HepG2 (cell line): ENCODE results near the gene PAPSS2. TPM values are rescaled to one million over a fixed set of nuclear protein-coding genes. Genes with fewer than 3 reads are reported as not detected.

Source experiments
- ATAC-seq: fragments of 200-7000 bp; cut with Tn5 transposase; 3 replicates; pipeline ENCODE4 v1.9.1; 2020; ENCODE audit warnings: mild to moderate bottlenecking, moderate library complexity
- BruUV-seq: library from RNA; stranded (reverse); fragments of 400-500 nt; replicated peaks from 2 replicates; lab custom pipeline; 2021; lab: Mats Ljungman, UMichigan
- CTCF ChIA-PET: fragments of 300-600 bp; formaldehyde crosslinking; extraction: SDS; loops from one replicate; lab custom pipeline; 2021; ENCODE audit warnings: low total read pairs, inconsistent platforms, low intra/inter-chr PET ratio; lab: Yijun Ruan, JAX
- POLR2A ChIA-PET: fragments of 350-600 bp; sonication (Branson Sonifier 250); formaldehyde crosslinking; loops from one replicate; lab custom pipeline; 2020; ENCODE audit warnings: antibody characterized with exemption, inconsistent platforms; lab: Yijun Ruan, JAX
- DNase-seq: peaks from one replicate; pipeline ENCODE4 v3.0.0-alpha.2; 2015; ENCODE audit warnings: low spot score
- FAIRE-seq: peaks from 3 replicates; lab custom pipeline; 2011; peaks lifted over from hg19 to GRCh38; lab: Jason Lieb, UNC
- H2AFZ ChIP-seq: one replicate; pipeline ENCODE4 v1.6.1; 2011; ENCODE audit warnings: low read length, inconsistent platforms
- H3K27ac ChIP-seq: fragments of 300-600 bp; 3 replicates; pipeline ENCODE4 v1.8.0; 2011; ENCODE audit warnings: mixed run types, mild to moderate bottlenecking, mixed read lengths, low read length, inconsistent platforms; ENCODE audit not compliant: insufficient read depth; ENCODE audit errors: extremely low read length
- H3K27me3 ChIP-seq, 2 experiments: fragments of 200-600 bp in 1 of 2; 2 replicates in 1 of 2; 3 replicates in 1 of 2; pipeline versions ENCODE4 v1.6.0 to v1.8.0; 2011; ENCODE audit warnings: low read length in 2 of 2, mild to moderate bottlenecking in 2 of 2, moderate library complexity in 2 of 2, inconsistent platforms in 1 of 2; ENCODE audit not compliant: insufficient read depth in 2 of 2, control insufficient read depth in 1 of 2
- H3K36me3 ChIP-seq, 2 experiments: fragments of 200-600 bp in 1 of 2; replicated peaks in 1 of 2; 2 replicates in 1 of 2; 3 replicates in 1 of 2; pipeline versions ENCODE4 v1.5.1 to v1.8.0; 2011; ENCODE audit warnings: low read length in 2 of 2, inconsistent platforms in 1 of 2; ENCODE audit not compliant: insufficient read depth in 2 of 2, control insufficient read depth in 1 of 2
- H3K4me1 ChIP-seq: 2 replicates; pipeline ENCODE4 v1.5.1; 2012; ENCODE audit warnings: low read length, inconsistent platforms; ENCODE audit not compliant: insufficient read depth
- H3K4me2 ChIP-seq: 2 replicates; pipeline ENCODE4 v1.6.0; 2011; ENCODE audit warnings: low read depth, low read length, inconsistent platforms
- H3K4me3 ChIP-seq, 3 experiments: fragments of 200-600 bp in 1 of 3; sonication (generic), shearing (Covaris generic) in 1 of 3; replicated peaks in 1 of 3; 2 replicates each; pipeline ENCODE4 v1.5.1; 2011 to 2016; ENCODE audit warnings: low read length in 3 of 3, inconsistent platforms in 2 of 3, low read depth in 2 of 3, mild to moderate bottlenecking in 2 of 3, control low read depth in 1 of 3, mixed read lengths in 1 of 3; ENCODE audit not compliant: insufficient read depth in 1 of 3
- H3K79me2 ChIP-seq: one replicate; pipeline ENCODE4 v1.6.1; 2011; ENCODE audit warnings: low read length, inconsistent platforms; ENCODE audit not compliant: insufficient read depth
- H3K9ac ChIP-seq: 2 replicates; pipeline ENCODE4 v1.6.0; 2011; ENCODE audit warnings: mild to moderate bottlenecking, low read depth, low read length, inconsistent platforms; ENCODE audit not compliant: insufficient read depth
- H3K9me3 ChIP-seq: 2 replicates; pipeline ENCODE4 v1.5.1; 2012; ENCODE audit warnings: mild to moderate bottlenecking, low read length
- H4K20me1 ChIP-seq: 2 replicates; pipeline ENCODE4 v1.6.0; 2011; ENCODE audit warnings: inconsistent platforms, mild to moderate bottlenecking, low read length, moderate library complexity; ENCODE audit not compliant: insufficient read depth
- CBFB ChIP-seq: sonication (generic); formaldehyde crosslinking; IDR thresholded peaks from 2 replicates; pipeline ENCODE4 v1.4.0; 2020; ENCODE audit warnings: missing genetic modification reagents
- ETV6 ChIP-seq: sonication (generic); formaldehyde crosslinking; conservative IDR thresholded peaks from 2 replicates; pipeline ENCODE4 v1.4.0; 2020; ENCODE audit warnings: missing genetic modification reagents
- TOE1 ChIP-seq: sonication (generic); formaldehyde crosslinking; IDR thresholded peaks from 2 replicates; pipeline ENCODE4 v1.4.0; 2020; ENCODE audit warnings: mild to moderate bottlenecking, missing genetic modification reagents
- YY1 ChIP-seq: IDR thresholded peaks from 2 replicates; pipeline ENCODE4 v1.6.1; 2011; ENCODE audit warnings: low read length, low read depth, moderate library complexity, mild to moderate bottlenecking; ENCODE audit not compliant: insufficient read depth, insufficient replicate concordance
- ZNF224 ChIP-seq: sonication (generic); formaldehyde crosslinking; IDR thresholded peaks from 2 replicates; pipeline ENCODE4 v1.5.0; 2020; ENCODE audit warnings: mild to moderate bottlenecking, missing genetic modification reagents
- ZNF776 ChIP-seq: sonication (generic); formaldehyde crosslinking; IDR thresholded peaks from 2 replicates; pipeline ENCODE4 v1.4.0; 2020; ENCODE audit warnings: mild to moderate bottlenecking, missing genetic modification reagents
- ZSCAN25 ChIP-seq: sonication (generic); formaldehyde crosslinking; IDR thresholded peaks from 2 replicates; pipeline ENCODE4 v1.8.0; 2022; ENCODE audit warnings: mild to moderate bottlenecking, missing genetic modification reagents
- WGBS: methylation state at CpG from one replicate; pipeline ENCODE4 v1.1.6; 2017; ENCODE audit warnings: low lambda C conversion rate; 5-methylcytosine and 5-hydroxymethylcytosine counted together
- in situ Hi-C: cut with HindIII; loops from 2 replicates; pipeline ENCODE4 v1.10.0; 2017; ENCODE audit warnings: low pct_unique_long_range_greater_than_20kb; ENCODE audit not compliant: extremely low pct_ligation_motif_present
- intact Hi-C: fragments of 100-400 bp; cut with micrococcal nuclease; formaldehyde crosslinking; loops from one replicate; pipeline ENCODE4 v1.10.0; 2022; ENCODE audit not compliant: unreplicated experiment
- polyA plus RNA-seq, 8 experiments: library from polyadenylated mRNA; depleted of rRNA in 3 of 8; stranded (reverse) in 7 of 8; unstranded in 1 of 8; fragments of >200 nt; fragmentation: Illumina TruSeq in 4 of 8; extraction: Trizol in 4 of 8; gene quantifications; 2 replicates each; pipeline versions ENCODE4 v1.2.1 to v1.2.3, GENCODE V29; 2011 to 2016; ENCODE audit warnings: low read depth in 4 of 8, missing spikeins in 1 of 8, mixed read lengths in 1 of 8; ENCODE audit not compliant: insufficient read depth in 1 of 8
- total RNA-seq, 5 experiments: library from RNA; depleted of rRNA; stranded (reverse); fragments of >200 nt; fragmentation: Illumina TruSeq; extraction: Trizol; gene quantifications; 2 replicates each; pipeline ENCODE4 v1.2.3, GENCODE V29; 2016; ENCODE audit warnings: low read depth in 1 of 5
- TF ChIP-seq, protein P1 (sequence below): sonication (generic); formaldehyde crosslinking; IDR thresholded peaks from 2 replicates; pipeline ENCODE4 v1.5.1; 2020; ENCODE audit warnings: mild to moderate bottlenecking, missing genetic modification reagents, borderline replicate concordance
- TF ChIP-seq, protein P2 (sequence below): sonication (generic); formaldehyde crosslinking; IDR thresholded peaks from 2 replicates; pipeline ENCODE4 v1.5.0; 2020; ENCODE audit warnings: missing genetic modification reagents
- TF ChIP-seq, protein P3 (sequence below): IDR thresholded peaks from 2 replicates; pipeline ENCODE4 v1.6.1; 2016; ENCODE audit warnings: mild to moderate bottlenecking
- TF ChIP-seq, protein P4 (sequence below): sonication (generic); formaldehyde crosslinking; IDR thresholded peaks from 2 replicates; pipeline ENCODE4 v1.9.0; 2022; ENCODE audit warnings: missing genetic modification reagents, mild to moderate bottlenecking, borderline replicate concordance

The PAPSS2 gene
- total and polyA plus RNA-seq, 2 of the 13 experiments (the other 11 are each of a cell fraction or from before 2014, with no cell fraction given): 0.11 to 0.12 TPM

DNA sequence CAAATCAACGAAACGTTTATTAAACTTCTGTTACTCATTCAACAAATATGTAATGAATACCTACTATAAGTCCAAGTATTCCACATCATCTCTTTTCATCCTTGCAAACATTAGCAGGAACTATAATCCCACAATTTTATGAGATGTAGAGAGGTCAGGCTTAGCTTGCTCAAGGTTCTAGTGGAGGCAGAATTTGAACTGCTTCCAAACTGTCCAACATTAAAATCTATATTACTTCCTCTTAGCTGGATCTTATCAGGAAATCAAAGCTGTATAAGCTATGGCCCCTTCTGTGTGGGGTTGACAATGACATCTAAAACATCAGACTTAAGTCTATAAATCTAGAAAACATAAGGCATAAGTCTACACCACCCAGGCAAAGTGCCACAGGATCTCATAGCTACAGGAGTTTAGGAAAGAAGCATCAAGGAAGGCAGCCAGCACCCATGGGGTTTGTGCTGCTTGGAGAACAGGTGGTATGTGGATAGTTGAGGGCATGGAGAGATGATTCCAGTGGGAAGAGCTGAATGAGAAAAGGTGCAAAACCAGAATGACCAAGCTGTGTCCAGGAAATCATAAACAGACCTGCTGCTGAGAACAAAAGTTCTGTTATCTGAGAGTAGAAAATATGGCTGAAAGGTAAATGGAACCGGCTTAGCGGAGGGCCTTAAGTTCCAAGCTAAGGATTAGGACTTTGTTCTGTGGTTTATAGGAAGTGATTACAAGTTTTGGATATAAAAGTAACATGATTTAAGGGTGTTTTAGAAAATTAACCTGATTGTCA lies 34.5 kb downstream of the PAPSS2 start:
- no peaks in the 10 kb centered on the region for H4K20me1 ChIP-seq
- in situ Hi-C loops (no loop called here), intact Hi-C loops (no loop called here)
- CTCF ChIA-PET: no interaction called here
- no peak overlapping the region for H3K4me2 ChIP-seq
- H3K9ac ChIP-seq: no peak overlapping the region
- peaks cover 0 to 14% of the 10 kb centered on the region in 2 experiments; a peak in 1 of 5 replicates for H3K27me3 ChIP-seq
- ATAC-seq (no peak), FAIRE-seq (no peak), DNase-seq (no peak)
- H3K36me3 ChIP-seq: no peaks in the 10 kb centered on the region
- POLR2A ChIA-PET: no interaction called here
- no peak for TF ChIP-seq ZNF224 (CRISPR knock-in tag)
- TF ChIP-seq, protein P1, sequence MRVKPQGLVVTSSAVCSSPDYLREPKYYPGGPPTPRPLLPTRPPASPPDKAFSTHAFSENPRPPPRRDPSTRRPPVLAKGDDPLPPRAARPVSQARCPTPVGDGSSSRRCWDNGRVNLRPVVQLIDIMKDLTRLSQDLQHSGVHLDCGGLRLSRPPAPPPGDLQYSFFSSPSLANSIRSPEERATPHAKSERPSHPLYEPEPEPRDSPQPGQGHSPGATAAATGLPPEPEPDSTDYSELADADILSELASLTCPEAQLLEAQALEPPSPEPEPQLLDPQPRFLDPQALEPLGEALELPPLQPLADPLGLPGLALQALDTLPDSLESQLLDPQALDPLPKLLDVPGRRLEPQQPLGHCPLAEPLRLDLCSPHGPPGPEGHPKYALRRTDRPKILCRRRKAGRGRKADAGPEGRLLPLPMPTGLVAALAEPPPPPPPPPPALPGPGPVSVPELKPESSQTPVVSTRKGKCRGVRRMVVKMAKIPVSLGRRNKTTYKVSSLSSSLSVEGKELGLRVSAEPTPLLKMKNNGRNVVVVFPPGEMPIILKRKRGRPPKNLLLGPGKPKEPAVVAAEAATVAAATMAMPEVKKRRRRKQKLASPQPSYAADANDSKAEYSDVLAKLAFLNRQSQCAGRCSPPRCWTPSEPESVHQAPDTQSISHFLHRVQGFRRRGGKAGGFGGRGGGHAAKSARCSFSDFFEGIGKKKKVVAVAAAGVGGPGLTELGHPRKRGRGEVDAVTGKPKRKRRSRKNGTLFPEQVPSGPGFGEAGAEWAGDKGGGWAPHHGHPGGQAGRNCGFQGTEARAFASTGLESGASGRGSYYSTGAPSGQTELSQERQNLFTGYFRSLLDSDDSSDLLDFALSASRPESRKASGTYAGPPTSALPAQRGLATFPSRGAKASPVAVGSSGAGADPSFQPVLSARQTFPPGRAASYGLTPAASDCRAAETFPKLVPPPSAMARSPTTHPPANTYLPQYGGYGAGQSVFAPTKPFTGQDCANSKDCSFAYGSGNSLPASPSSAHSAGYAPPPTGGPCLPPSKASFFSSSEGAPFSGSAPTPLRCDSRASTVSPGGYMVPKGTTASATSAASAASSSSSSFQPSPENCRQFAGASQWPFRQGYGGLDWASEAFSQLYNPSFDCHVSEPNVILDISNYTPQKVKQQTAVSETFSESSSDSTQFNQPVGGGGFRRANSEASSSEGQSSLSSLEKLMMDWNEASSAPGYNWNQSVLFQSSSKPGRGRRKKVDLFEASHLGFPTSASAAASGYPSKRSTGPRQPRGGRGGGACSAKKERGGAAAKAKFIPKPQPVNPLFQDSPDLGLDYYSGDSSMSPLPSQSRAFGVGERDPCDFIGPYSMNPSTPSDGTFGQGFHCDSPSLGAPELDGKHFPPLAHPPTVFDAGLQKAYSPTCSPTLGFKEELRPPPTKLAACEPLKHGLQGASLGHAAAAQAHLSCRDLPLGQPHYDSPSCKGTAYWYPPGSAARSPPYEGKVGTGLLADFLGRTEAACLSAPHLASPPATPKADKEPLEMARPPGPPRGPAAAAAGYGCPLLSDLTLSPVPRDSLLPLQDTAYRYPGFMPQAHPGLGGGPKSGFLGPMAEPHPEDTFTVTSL (CRISPR knock-in tag): no peak
- TF ChIP-seq, protein P2, sequence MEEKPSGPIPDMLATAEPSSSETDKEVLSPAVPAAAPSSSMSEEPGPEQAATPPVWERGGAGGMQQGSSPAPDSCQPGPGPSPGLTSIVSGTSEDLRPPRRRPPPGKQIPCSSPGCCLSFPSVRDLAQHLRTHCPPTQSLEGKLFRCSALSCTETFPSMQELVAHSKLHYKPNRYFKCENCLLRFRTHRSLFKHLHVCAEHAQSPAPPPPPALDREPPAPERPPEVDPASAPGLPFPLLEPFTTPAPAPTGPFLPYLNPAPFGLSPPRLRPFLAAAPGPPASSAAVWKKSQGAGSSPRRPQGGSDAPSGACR: no peak
- TF ChIP-seq, protein P3, sequence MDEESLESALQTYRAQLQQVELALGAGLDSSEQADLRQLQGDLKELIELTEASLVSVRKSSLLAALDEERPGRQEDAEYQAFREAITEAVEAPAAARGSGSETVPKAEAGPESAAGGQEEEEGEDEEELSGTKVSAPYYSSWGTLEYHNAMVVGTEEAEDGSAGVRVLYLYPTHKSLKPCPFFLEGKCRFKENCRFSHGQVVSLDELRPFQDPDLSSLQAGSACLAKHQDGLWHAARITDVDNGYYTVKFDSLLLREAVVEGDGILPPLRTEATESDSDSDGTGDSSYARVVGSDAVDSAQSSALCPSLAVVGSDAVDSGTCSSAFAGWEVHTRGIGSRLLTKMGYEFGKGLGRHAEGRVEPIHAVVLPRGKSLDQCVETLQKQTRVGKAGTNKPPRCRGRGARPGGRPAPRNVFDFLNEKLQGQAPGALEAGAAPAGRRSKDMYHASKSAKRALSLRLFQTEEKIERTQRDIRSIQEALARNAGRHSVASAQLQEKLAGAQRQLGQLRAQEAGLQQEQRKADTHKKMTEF: no peak
- TF ChIP-seq ZNF776 (CRISPR knock-in tag): no peak
- no peak for TF ChIP-seq ZSCAN25 (CRISPR knock-in tag)
- TF ChIP-seq YY1: no peak
- no peak for TF ChIP-seq ETV6 (CRISPR knock-in tag)
- no peak for TF ChIP-seq TOE1 (CRISPR knock-in tag)
- no peak for TF ChIP-seq CBFB (CRISPR knock-in tag)
- TF ChIP-seq, protein P4, sequence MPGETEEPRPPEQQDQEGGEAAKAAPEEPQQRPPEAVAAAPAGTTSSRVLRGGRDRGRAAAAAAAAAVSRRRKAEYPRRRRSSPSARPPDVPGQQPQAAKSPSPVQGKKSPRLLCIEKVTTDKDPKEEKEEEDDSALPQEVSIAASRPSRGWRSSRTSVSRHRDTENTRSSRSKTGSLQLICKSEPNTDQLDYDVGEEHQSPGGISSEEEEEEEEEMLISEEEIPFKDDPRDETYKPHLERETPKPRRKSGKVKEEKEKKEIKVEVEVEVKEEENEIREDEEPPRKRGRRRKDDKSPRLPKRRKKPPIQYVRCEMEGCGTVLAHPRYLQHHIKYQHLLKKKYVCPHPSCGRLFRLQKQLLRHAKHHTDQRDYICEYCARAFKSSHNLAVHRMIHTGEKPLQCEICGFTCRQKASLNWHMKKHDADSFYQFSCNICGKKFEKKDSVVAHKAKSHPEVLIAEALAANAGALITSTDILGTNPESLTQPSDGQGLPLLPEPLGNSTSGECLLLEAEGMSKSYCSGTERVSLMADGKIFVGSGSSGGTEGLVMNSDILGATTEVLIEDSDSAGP (CRISPR knock-in tag): no peak
- H3K79me2 ChIP-seq: no peaks in the 10 kb centered on the region
- 39% methylated on average over 4 of the region's 4 CpGs for WGBS
- no peak overlapping the region for H2AFZ ChIP-seq
- no peak overlapping the region for H3K27ac ChIP-seq
- H3K9me3 ChIP-seq: no peaks in the 10 kb centered on the region
- H3K4me1 ChIP-seq: no peaks in the 10 kb centered on the region
- no TSS peak for BruUV-seq
- no peak overlapping the region for H3K4me3 ChIP-seq
